ENCODE measurements around the gene ADGRF1.
"Not testable (repeated sequence)": the region's sequence is repeated elsewhere in the genome, so short reads cannot be mapped to it uniquely, and the experiment has no call there.

The ADGRF1 gene

GRCh38 chr6:47042275-47042791 is at the start of gene ADGRF1:
TSS of gene ADGRF1 (minus strand) at chr6:47042332. CDS start at chr6:47029061, 13,271 bp downstream.
- Mint-ChIP-seq H3K4me3 (no peak within 1 kb of the TSS), H3K9me3 (no peaks in the 10 kb centered on the region), H3K4me1 (ENCODE audit: low read depth) (no peaks in the 10 kb centered on the region), H3K27me3 (ENCODE audit: low read depth) (peaks cover 10% of the 10 kb centered on the region), H3K27ac (no peak within 1 kb of the TSS), H3K36me3 (ENCODE audit: low read depth) (no peaks in the 10 kb centered on the region)

- no peaks in the 10 kb centered on the region for H3K9me3 Mint-ChIP-seq
- no peak overlapping the region for H3K4me3 Mint-ChIP-seq
- no peaks in the 10 kb centered on the region for H3K36me3 Mint-ChIP-seq (ENCODE audit: low read depth)
- H3K27me3 Mint-ChIP-seq (ENCODE audit: low read depth): no peaks in the 10 kb centered on the region
- no peaks in the 10 kb centered on the region for H3K4me1 Mint-ChIP-seq (ENCODE audit: low read depth)
- no peak overlapping the region for H3K27ac Mint-ChIP-seq
These were observed 48.7 kb upstream of the ADGRF1 start for GRCh38 chr6:47090881-47091280.

GRCh38 chr6:47089473-47089872 is 47.3 kb upstream of the ADGRF1 start:
- H3K36me3 Mint-ChIP-seq (ENCODE audit: low read depth); H3K27me3 Mint-ChIP-seq (ENCODE audit: low read depth); H3K9me3 Mint-ChIP-seq; H3K4me1 Mint-ChIP-seq (ENCODE audit: low read depth); H3K27ac Mint-ChIP-seq; H3K4me3 Mint-ChIP-seq: not testable (repeated sequence)

- no peaks in the 10 kb centered on the region for H3K4me1 Mint-ChIP-seq (ENCODE audit: low read depth)
- H3K4me3 Mint-ChIP-seq: no peak overlapping the region
- no peaks in the 10 kb centered on the region for H3K27me3 Mint-ChIP-seq (ENCODE audit: low read depth)
- H3K27ac Mint-ChIP-seq: no peak overlapping the region
- no peaks in the 10 kb centered on the region for H3K36me3 Mint-ChIP-seq (ENCODE audit: low read depth)
- no peaks in the 10 kb centered on the region for H3K9me3 Mint-ChIP-seq
These were observed 44.1 kb upstream of the ADGRF1 start for GRCh38 chr6:47086051-47086770.

GRCh38 chr6:47084610-47085009 is 42.5 kb upstream of the ADGRF1 start:
- no peak overlapping the region for H3K27ac Mint-ChIP-seq
- H3K27me3 Mint-ChIP-seq (ENCODE audit: low read depth): no peaks in the 10 kb centered on the region
- H3K9me3 Mint-ChIP-seq: no peaks in the 10 kb centered on the region
- H3K36me3 Mint-ChIP-seq (ENCODE audit: low read depth): no peaks in the 10 kb centered on the region
- no peak overlapping the region for H3K4me3 Mint-ChIP-seq
- no peaks in the 10 kb centered on the region for H3K4me1 Mint-ChIP-seq (ENCODE audit: low read depth)

- Mint-ChIP-seq H3K4me3 (no peak overlapping the region), H3K27ac (no peak overlapping the region), H3K9me3 (no peaks in the 10 kb centered on the region), H3K4me1 (ENCODE audit: low read depth) (no peaks in the 10 kb centered on the region), H3K36me3 (ENCODE audit: low read depth) (no peaks in the 10 kb centered on the region), H3K27me3 (ENCODE audit: low read depth) (no peaks in the 10 kb centered on the region)
These were observed 41.5 kb upstream of the ADGRF1 start for GRCh38 chr6:47083586-47084047.

GRCh38 chr6:47080083-47080596 is 38.0 kb upstream of the ADGRF1 start:
- no peaks in the 10 kb centered on the region for H3K4me1 Mint-ChIP-seq (ENCODE audit: low read depth)
- H3K27ac Mint-ChIP-seq: no peak overlapping the region
- H3K27me3 Mint-ChIP-seq (ENCODE audit: low read depth): no peaks in the 10 kb centered on the region
- H3K4me3 Mint-ChIP-seq: no peak overlapping the region
- H3K36me3 Mint-ChIP-seq (ENCODE audit: low read depth): no peaks in the 10 kb centered on the region
- no peaks in the 10 kb centered on the region for H3K9me3 Mint-ChIP-seq

GRCh38 chr6:47079638-47080037 is 37.5 kb upstream of the ADGRF1 start:
- Mint-ChIP-seq H3K36me3 (ENCODE audit: low read depth) (no peaks in the 10 kb centered on the region), H3K4me3 (no peak overlapping the region), H3K27ac (no peak overlapping the region), H3K4me1 (ENCODE audit: low read depth) (no peaks in the 10 kb centered on the region), H3K9me3 (no peaks in the 10 kb centered on the region), H3K27me3 (ENCODE audit: low read depth) (no peaks in the 10 kb centered on the region)

- no peak overlapping the region for H3K4me3 Mint-ChIP-seq
These were observed 36.9 kb upstream of the ADGRF1 start for GRCh38 chr6:47078991-47079390.

GRCh38 chr6:47076422-47077344 is 34.6 kb upstream of the ADGRF1 start:
- Mint-ChIP-seq H3K36me3 (ENCODE audit: low read depth) (no peaks in the 10 kb centered on the region), H3K27ac (no peak overlapping the region), H3K4me1 (ENCODE audit: low read depth) (no peaks in the 10 kb centered on the region), H3K9me3 (no peaks in the 10 kb centered on the region), H3K27me3 (ENCODE audit: low read depth) (no peaks in the 10 kb centered on the region), H3K4me3 (no peak overlapping the region)

More at GRCh38 chr6:47078991-47079390, 36.9 kb upstream of the ADGRF1 start:
- Mint-ChIP-seq H3K9me3 (no peaks in the 10 kb centered on the region), H3K27me3 (ENCODE audit: low read depth) (no peaks in the 10 kb centered on the region), H3K36me3 (ENCODE audit: low read depth) (no peaks in the 10 kb centered on the region), H3K27ac (no peak overlapping the region), H3K4me1 (ENCODE audit: low read depth) (no peaks in the 10 kb centered on the region)

GRCh38 chr6:47075741-47076421 is 33.7 kb upstream of the ADGRF1 start:
- Mint-ChIP-seq H3K4me1 (ENCODE audit: low read depth) (no peaks in the 10 kb centered on the region), H3K36me3 (ENCODE audit: low read depth) (no peaks in the 10 kb centered on the region), H3K27me3 (ENCODE audit: low read depth) (no peaks in the 10 kb centered on the region), H3K27ac (no peak overlapping the region), H3K9me3 (no peaks in the 10 kb centered on the region), H3K4me3 (no peak overlapping the region)

GRCh38 chr6:47075168-47075567 is 33.0 kb upstream of the ADGRF1 start:
- H3K27ac Mint-ChIP-seq: no peak overlapping the region
- no peaks in the 10 kb centered on the region for H3K27me3 Mint-ChIP-seq (ENCODE audit: low read depth)
- H3K9me3 Mint-ChIP-seq: no peaks in the 10 kb centered on the region
- H3K4me3 Mint-ChIP-seq: no peak overlapping the region
- H3K36me3 Mint-ChIP-seq (ENCODE audit: low read depth): no peaks in the 10 kb centered on the region
- H3K4me1 Mint-ChIP-seq (ENCODE audit: low read depth): no peaks in the 10 kb centered on the region

GRCh38 chr6:47073125-47074110 is 31.3 kb upstream of the ADGRF1 start:
- Mint-ChIP-seq H3K27ac (no peak overlapping the region), H3K4me1 (ENCODE audit: low read depth) (no peaks in the 10 kb centered on the region), H3K4me3 (no peak overlapping the region), H3K36me3 (ENCODE audit: low read depth) (no peaks in the 10 kb centered on the region), H3K27me3 (ENCODE audit: low read depth) (no peaks in the 10 kb centered on the region), H3K9me3 (no peaks in the 10 kb centered on the region)

Data from T-helper 1 cell treated with Interleukin-12 subunit alpha and Interleukin-12 subunit beta and Interleukin-4 antibody, amounts not matched to agents 30 μg/mL and 1 μg/mL, for 36 hours (primary cell).